NCI-H226 (cell line): ENCODE results near the gene SEMA3C.
A peak's percentile ranks its signal among the peaks of the same experiment; 100 is the strongest.

Source experiments
- DNase-seq: peaks from one replicate; pipeline ENCODE4 v3.0.0-alpha.2; 2015

Gene SEMA3C

GRCh38 chr7:80924090-80924489, 5.2 kb upstream of the SEMA3C start:
- DNase-seq: no peak

DNA sequence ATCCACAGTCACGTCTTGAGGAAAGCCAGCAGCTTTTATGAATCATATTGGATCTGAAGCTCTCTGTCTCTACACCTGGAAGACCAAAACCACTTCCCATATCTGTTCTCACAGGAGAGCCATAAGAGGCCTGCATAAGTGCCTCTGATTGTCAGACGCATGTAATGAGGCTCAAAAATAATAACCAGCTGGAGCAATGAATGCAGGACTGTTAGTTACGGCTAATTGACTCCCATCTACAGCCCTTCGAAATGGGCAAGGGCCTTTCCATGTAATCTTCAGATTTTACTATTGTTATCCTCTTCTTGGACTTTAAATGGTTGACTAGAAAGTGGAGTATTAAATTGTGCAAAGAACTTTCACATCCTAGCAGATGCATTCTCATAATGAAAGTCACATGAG, 4.4 kb upstream of the SEMA3C start:
- no peak for DNase-seq

DNA sequence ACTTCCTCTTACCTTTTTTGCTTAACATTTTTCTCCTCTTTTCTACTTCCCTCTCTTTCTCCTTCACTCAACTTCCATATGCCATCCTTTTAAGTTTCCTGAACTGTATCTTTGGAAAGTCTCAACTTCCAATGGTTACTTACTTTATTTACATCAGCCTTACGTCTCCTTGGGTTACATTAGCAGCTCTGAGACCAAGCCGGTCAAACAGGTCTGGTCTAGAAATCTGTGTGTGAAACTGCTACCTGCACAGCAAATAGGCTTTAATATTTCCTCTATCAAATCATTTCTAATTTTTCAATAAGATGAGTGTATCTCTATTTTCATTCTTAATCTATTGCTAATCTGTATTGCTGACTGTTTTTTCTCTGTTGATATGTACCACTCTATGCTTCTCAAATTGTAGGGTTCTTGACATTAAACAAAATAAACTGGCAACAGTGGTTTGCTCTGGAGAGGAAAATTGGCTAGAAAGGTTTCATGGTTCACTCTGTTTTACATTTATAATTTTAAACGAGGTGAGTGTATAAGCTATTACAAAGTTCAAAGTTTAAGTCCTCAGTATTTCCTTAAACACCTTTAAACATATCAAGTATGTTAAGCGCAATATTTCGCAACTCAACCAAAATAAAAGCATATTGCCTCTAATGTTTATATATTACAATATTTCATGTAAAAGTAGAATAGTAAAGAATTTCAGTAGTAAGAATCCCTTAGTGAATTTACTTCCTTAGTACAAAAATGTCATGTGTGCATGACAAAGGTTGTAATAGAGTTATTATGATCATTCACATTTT, 3.6 kb upstream of the SEMA3C start:
- DNase-seq: no peak

GRCh38 chr7:80921130-80921529, 2.3 kb upstream of the SEMA3C start:
- peak; percentile 34 for DNase-seq

- no peak for DNase-seq
Measured at GRCh38 chr7:80918399-80918798, 452 bp downstream of the SEMA3C start.

DNA sequence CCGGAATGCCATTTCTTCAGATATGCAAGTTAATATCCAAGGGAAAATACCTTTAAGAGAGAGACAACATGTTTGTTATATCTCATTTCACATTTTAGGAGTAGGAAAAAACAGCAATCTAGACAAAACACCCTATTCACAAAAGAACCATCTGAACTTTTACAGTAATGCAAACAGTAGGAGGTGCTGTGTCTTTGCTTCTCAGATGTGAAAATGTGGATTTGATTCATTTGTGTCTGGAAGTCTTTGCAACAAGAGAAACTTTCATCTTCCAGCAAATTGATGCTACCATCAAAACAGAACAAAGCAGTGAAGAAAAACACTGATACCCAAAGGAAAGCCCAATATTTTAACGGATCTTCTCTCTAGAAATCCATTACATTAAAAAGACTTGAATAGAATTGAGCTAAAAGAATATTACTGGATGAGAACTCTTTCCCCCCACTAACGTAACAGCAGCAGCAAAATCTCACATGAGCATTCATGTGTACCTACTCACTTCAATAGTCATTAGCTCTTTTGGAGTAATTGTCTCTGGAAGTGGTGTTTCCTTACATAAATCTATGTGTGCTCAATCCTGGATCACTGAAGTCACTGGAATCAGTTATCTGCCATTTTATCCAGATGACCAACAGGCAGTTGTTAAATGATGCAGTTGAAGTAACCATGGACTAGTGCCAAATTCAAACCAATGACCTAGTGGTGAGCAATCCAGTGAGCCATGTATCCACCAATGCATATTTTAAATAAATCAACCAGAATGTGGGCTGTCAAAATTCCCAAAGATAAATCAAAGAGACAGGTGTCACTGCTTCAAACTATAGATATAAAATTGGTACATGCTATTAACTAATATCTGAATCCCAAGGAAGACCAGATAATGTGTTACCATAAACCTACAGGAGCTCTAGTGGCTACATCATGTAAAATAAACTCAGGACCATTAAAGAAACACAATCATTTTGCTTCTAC, 1.8 kb downstream of the SEMA3C start:
- DNase-seq: peak; percentile 85

DNA sequence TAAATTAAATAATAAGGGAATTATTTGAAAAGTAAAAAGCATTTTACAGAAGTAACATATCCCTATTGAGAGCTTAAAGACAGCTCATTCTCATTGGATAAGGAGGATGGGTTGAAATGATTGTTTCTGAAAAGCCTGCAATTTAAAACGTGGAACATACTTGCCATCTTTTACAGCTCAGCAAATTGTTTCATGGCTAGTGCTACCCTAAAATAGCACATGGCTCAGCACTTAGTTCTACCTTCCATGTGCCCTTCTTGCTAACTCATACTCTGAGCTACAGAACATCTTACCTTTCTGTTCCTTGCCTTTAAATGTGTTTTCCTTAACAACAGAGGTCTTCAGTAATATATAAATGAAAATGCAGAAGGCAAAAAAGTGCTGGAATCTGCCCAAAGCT, 8.6 kb downstream of the SEMA3C start:
- DNase-seq: no peak

DNA sequence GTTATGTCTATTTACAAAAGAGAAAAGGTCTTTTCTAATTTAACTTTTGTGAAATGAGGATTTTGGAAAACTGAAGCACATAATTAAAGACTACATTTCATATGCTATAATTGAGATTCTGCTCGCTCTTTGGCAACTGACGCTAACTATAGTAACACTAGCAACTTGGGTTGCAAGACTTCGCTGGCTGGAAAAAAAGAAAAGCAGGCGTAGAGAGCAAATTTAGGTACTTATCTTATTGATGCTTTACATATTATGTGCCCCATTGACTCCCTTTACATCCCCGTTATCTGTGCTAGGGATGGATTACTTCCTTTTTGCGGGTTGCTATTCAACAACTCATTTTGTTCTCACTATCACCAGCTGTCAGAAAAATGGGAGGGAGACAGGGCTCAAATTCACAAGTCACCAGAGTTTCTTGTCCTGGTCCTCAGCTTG, 10.5 kb downstream of the SEMA3C start:
- DNase-seq: no peak

- DNase-seq: no peak
Measured at GRCh38 chr7:80907612-80908011, 11.2 kb downstream of the SEMA3C start.

GRCh38 chr7:80907141-80907601, 11.7 kb downstream of the SEMA3C start:
- no peak for DNase-seq

- peak; percentile 39 for DNase-seq
Measured at GRCh38 chr7:80905334-80905733, 13.5 kb downstream of the SEMA3C start.

- DNase-seq: no peak
Measured at GRCh38 chr7:80902716-80903308, 16.0 kb downstream of the SEMA3C start.

GRCh38 chr7:80902019-80902418, 16.8 kb downstream of the SEMA3C start:
- no peak for DNase-seq

GRCh38 chr7:80900583-80901576, 18.0 kb downstream of the SEMA3C start:
- DNase-seq: peak; percentile 89

GRCh38 chr7:80896906-80897598, 21.8 kb downstream of the SEMA3C start:
- DNase-seq: no peak

DNA sequence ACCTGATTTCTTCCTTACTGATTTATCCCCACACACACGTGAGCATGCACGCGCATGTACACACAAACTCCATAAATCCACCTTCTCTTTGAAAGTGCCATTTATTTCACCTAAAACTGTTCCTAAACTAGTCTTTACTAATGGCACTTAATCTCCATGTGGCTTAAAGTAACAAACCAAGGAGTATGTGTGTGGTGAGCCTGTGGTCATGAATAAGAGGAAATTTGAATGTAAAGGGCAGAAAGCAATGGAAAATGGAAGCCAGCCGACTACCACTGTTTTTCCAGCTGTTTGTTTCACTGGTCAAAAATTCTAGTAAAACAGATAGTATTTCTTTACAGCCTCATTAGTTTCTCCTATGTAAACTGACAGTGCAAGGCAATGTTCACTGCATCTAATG, 23.8 kb downstream of the SEMA3C start:
- DNase-seq: no peak

DNA sequence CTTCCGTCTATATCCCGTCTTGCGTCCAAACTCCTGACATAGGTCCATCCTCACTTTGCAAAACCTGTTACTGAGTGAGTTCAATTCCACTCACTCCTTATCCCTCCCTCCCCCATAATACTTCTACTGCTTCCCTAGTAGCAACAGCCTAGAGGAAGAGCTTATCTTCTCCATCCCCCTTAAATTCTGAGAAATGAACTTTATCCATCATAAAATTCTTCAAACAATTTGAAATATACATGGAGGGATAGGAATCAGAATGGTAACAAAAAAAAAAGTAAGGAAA, 27.6 kb downstream of the SEMA3C start:
- DNase-seq: no peak

- no peak for DNase-seq
Measured at GRCh38 chr7:80890426-80891258, 28.2 kb downstream of the SEMA3C start.

GRCh38 chr7:80889525-80889924, 29.3 kb downstream of the SEMA3C start:
- DNase-seq: no peak

DNA sequence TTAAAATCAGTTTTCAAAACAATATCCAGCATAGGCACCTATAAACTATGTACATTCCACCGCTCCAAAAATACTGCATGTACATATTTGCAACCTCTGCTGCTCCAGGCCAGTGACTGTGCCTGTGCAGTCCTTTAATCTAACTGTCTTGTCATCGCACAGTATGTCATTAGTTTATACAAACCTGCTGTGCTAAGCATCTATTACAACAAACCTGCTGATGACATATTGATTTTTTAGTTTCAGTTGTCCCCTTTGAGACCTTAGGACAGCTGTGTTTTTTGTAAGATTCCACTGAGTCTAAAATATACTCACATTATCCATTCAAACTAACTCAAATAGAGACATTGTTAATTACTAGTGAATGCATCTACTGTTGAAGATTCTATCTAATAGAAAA, 33.1 kb downstream of the SEMA3C start:
- DNase-seq: no peak
